HCT116 (cell line): ENCODE measurements around the gene DAO. TPM values are rescaled to one million over a fixed set of nuclear protein-coding genes. Genes with fewer than 3 reads are reported as not detected.

Source experiments
- ATAC-seq: fragments of 200-7000 bp; cut with Tn5 transposase; 2 replicates; pipeline ENCODE4 v1.9.1; 2020; ENCODE audit warnings: mild to moderate bottlenecking, moderate library complexity
- BruUV-seq: library from RNA; stranded (reverse); fragments of 400-500 nt; replicated peaks from 2 replicates; lab custom pipeline; 2021; lab: Mats Ljungman, UMichigan
- CTCF ChIA-PET: fragments of 300-600 bp; sonication (Branson Sonifier 250); formaldehyde crosslinking; loops from one replicate; lab custom pipeline; 2021; ENCODE audit warnings: antibody characterized with exemption; lab: Charles Lee
- POLR2A ChIA-PET: fragments of 300-600, 350-600 bp; sonication (Branson Sonifier 250); formaldehyde crosslinking; loops from one replicate; lab custom pipeline; 2021; ENCODE audit warnings: antibody characterized with exemption; lab: Charles Lee
- RAD21 ChIA-PET, 2 experiments: fragments of 300-600 bp; sonication (Branson Sonifier 250); formaldehyde crosslinking; loops; one replicate each; lab custom pipeline; 2023; ENCODE audit warnings: low total read pairs in 2 of 2; ENCODE audit not compliant: uncharacterized antibody in 2 of 2, unreplicated experiment in 2 of 2, low non-redundant PET in 1 of 2; lab: Charles Lee
- DNase-seq: peaks from one replicate; pipeline ENCODE4 v3.0.0-alpha.2; 2010; ENCODE audit warnings: low read depth, low spot score
- H2AFZ ChIP-seq: fragments of 200-600 bp; shearing (Covaris generic), sonication (generic); 2 replicates; pipeline ENCODE4 v1.6.1; 2017; ENCODE audit warnings: low read depth, mixed run types, mixed read lengths, antibody characterized with exemption, low read length; ENCODE audit not compliant: poor library complexity, severe bottlenecking
- H3K27ac ChIP-seq: 2 replicates; pipeline ENCODE4 v1.5.1; 2012; ENCODE audit warnings: low read depth, low read length
- H3K27me3 ChIP-seq: fragments of 200-600 bp; sonication (generic); 2 replicates; pipeline ENCODE4 v1.6.1; 2016; ENCODE audit warnings: mixed run types, low read length, mixed read lengths; ENCODE audit not compliant: insufficient read depth
- H3K36me3 ChIP-seq, 2 experiments: fragments of 200-500 bp in 1 of 2; fragments of 200-600 bp in 1 of 2; sonication (Bioruptor generic) in 1 of 2; sonication (generic) in 1 of 2; 2 replicates each; pipeline versions ENCODE4 v1.5.1 to v1.6.1; 2014 to 2016; ENCODE audit warnings: low read length in 2 of 2, inconsistent platforms in 1 of 2, mixed read lengths in 1 of 2, mixed run types in 1 of 2; ENCODE audit not compliant: insufficient read depth in 2 of 2, control insufficient read depth in 1 of 2
- H3K4me1 ChIP-seq, 2 experiments: fragments of 200-600 bp in 1 of 2; sonication (generic) in 1 of 2; 2 replicates each; pipeline versions ENCODE4 v1.5.1 to v1.6.1; 2012 to 2017; ENCODE audit warnings: low read length in 2 of 2, inconsistent platforms in 1 of 2, mild to moderate bottlenecking in 1 of 2, mixed read lengths in 1 of 2, mixed run types in 1 of 2, moderate library complexity in 1 of 2; ENCODE audit not compliant: insufficient read depth in 2 of 2, control insufficient read depth in 1 of 2
- H3K4me2 ChIP-seq: fragments of 200-600 bp; sonication (generic); 2 replicates; pipeline ENCODE4 v1.6.1; 2017; ENCODE audit warnings: mixed run types, low read length, mixed read lengths
- H3K4me3 ChIP-seq, 2 experiments: fragments of 200-600 bp in 1 of 2; sonication (generic) in 1 of 2; replicated peaks in 1 of 2; 2 replicates each; pipeline ENCODE4 v1.5.1; 2011 to 2016; ENCODE audit warnings: low read length in 2 of 2, control low read depth in 1 of 2, low read depth in 1 of 2, mild to moderate bottlenecking in 1 of 2, mixed read lengths in 1 of 2, mixed run types in 1 of 2
- H3K79me2 ChIP-seq: fragments of 200-600 bp; sonication (generic); 2 replicates; pipeline ENCODE4 v1.6.1; 2017; ENCODE audit warnings: mild to moderate bottlenecking, mixed run types, low read length, moderate library complexity, mixed read lengths; ENCODE audit not compliant: insufficient read depth
- H3K9ac ChIP-seq: fragments of 200-600 bp; sonication (generic); 2 replicates; pipeline ENCODE4 v1.6.1; 2016; ENCODE audit warnings: low read length, mixed read lengths
- H3K9me2 ChIP-seq: fragments of 200-600 bp; sonication (generic), shearing (Covaris generic); 2 replicates; pipeline ENCODE4 v1.6.1; 2017; ENCODE audit warnings: mixed run types, mild to moderate bottlenecking, moderate library complexity; ENCODE audit not compliant: insufficient read depth
- H3K9me3 ChIP-seq, 2 experiments: fragments of 200-500 bp in 1 of 2; fragments of 200-600 bp in 1 of 2; sonication (Bioruptor generic) in 1 of 2; sonication (generic) in 1 of 2; 2 replicates each; pipeline ENCODE4 v1.6.1; 2014 to 2017; ENCODE audit warnings: low read length in 2 of 2, mixed read lengths in 2 of 2, inconsistent platforms in 1 of 2, low read depth in 1 of 2, mild to moderate bottlenecking in 1 of 2, mixed run types in 1 of 2, moderate library complexity in 1 of 2; ENCODE audit not compliant: control insufficient read depth in 1 of 2, insufficient read depth in 1 of 2
- H4K20me1 ChIP-seq: fragments of 200-600 bp; sonication (generic), shearing (Covaris generic); 2 replicates; pipeline ENCODE4 v1.6.1; 2017; ENCODE audit warnings: mixed run types, mild to moderate bottlenecking, moderate library complexity; ENCODE audit not compliant: insufficient read depth
- CBX3 ChIP-seq: IDR thresholded peaks from 2 replicates; pipeline ENCODE4 v1.6.1; 2012; ENCODE audit warnings: low read depth
- CEBPB ChIP-seq: IDR thresholded peaks from 2 replicates; pipeline ENCODE4 v1.6.1; 2012; ENCODE audit warnings: low read depth
- CTCF ChIP-seq, 3 experiments: fragments of 200-600 bp in 1 of 3; sonication (generic) in 1 of 3; IDR thresholded peaks in 2 of 3; conservative IDR thresholded peaks in 1 of 3; 2 replicates each; pipeline ENCODE4 v1.5.1; 2012 to 2017; ENCODE audit warnings: low read depth in 2 of 3, low read length in 2 of 3, antibody characterized with exemption in 1 of 3, borderline replicate concordance in 1 of 3, control low read depth in 1 of 3, mild to moderate bottlenecking in 1 of 3, mixed read lengths in 1 of 3, mixed run types in 1 of 3, moderate library complexity in 1 of 3; ENCODE audit not compliant: insufficient read depth in 1 of 3
- EGR1 ChIP-seq: IDR thresholded peaks from 2 replicates; pipeline ENCODE4 v1.6.1; 2012; ENCODE audit warnings: low read depth
- EZH2phosphoT487 ChIP-seq: fragments of 200-600 bp; IDR thresholded peaks from 2 replicates; pipeline ENCODE4 v1.6.1; 2018; ENCODE audit warnings: antibody characterized with exemption, borderline replicate concordance
- POLR2A ChIP-seq: IDR thresholded peaks from 2 replicates; pipeline ENCODE4 v1.7.0; 2011; ENCODE audit warnings: borderline replicate concordance; ENCODE audit not compliant: insufficient read depth, insufficient read length; ENCODE audit errors: extremely low read depth
- SIN3A ChIP-seq: IDR thresholded peaks from 2 replicates; pipeline ENCODE4 v1.6.1; 2012; ENCODE audit warnings: low read depth
- SRF ChIP-seq: IDR thresholded peaks from 2 replicates; pipeline ENCODE4 v1.6.1; 2012; ENCODE audit warnings: low read depth
- ZBTB33 ChIP-seq: IDR thresholded peaks from 2 replicates; pipeline ENCODE4 v1.6.1; 2011; ENCODE audit warnings: mild to moderate bottlenecking, low read length, moderate library complexity; ENCODE audit not compliant: insufficient replicate concordance; ENCODE audit errors: extremely low read depth
- intact Hi-C: fragments of 100-400 bp; cut with micrococcal nuclease; formaldehyde crosslinking; loops from 2 replicates; pipeline ENCODE4 v1.10.0; 2022
- total RNA-seq: library from RNA; stranded (reverse); gene quantifications from one replicate; pipeline ENCODE4 v1.2.1, GENCODE V29; 2021; ENCODE audit not compliant: unreplicated experiment

Gene DAO
- total RNA-seq, 1 experiment from 2014 or later: not detected

GRCh38 chr12:108933949-108934348 lies 54.1 kb downstream of the DAO start:
- H3K4me3 ChIP-seq: no peak overlapping the region
- intact Hi-C loops: no loop called here
- H3K9me2 ChIP-seq: no peaks in the 10 kb centered on the region
- H3K27ac ChIP-seq: no peak overlapping the region
- no peaks in the 10 kb centered on the region for H3K27me3 ChIP-seq
- no peaks in the 10 kb centered on the region for H3K79me2 ChIP-seq
- CTCF ChIA-PET: no interaction called here
- no peak overlapping the region for H2AFZ ChIP-seq
- H4K20me1 ChIP-seq: no peaks in the 10 kb centered on the region
- BruUV-seq: no TSS peak
- H3K4me2 ChIP-seq: no peak overlapping the region
- DNase-seq (no peak), ATAC-seq (no peak)
- POLR2A ChIA-PET: no interaction called here
- no peak overlapping the region for H3K9ac ChIP-seq
- RAD21 ChIA-PET: no interaction called here
- no peaks in the 10 kb centered on the region for H3K4me1 ChIP-seq
- H3K9me3 ChIP-seq: no peaks in the 10 kb centered on the region
- TF ChIP-seq EZH2phosphoT487 (no peak), POLR2A (no peak), CEBPB (no peak), ZBTB33 (no peak), CTCF (IDR thresholded peaks at IDR 0.05 in 2 of 3, conservative IDR thresholded peaks at IDR 0.05 in 1 of 3; ENCODE audit: borderline replicate concordance in 1 of 3, insufficient read depth in 1 of 3, low read depth in 2 of 3, low read length in 2 of 3) (no peak), CBX3 (no peak), SRF (no peak), EGR1 (no peak), SIN3A (no peak)
- H3K36me3 ChIP-seq: no peaks in the 10 kb centered on the region
